Ishikawa (cell line): ENCODE measurements around the gene SUFU.

ENCODE experiments used
- CEBPB ChIP-seq: IDR thresholded peaks from 2 replicates; pipeline ENCODE4 v1.6.1; 2012
- EGR1 ChIP-seq: IDR thresholded peaks from 2 replicates; pipeline ENCODE4 v1.6.1; 2012
- EP300 ChIP-seq: IDR thresholded peaks from 2 replicates; pipeline ENCODE4 v1.6.1; 2012; ENCODE audit warnings: borderline replicate concordance
- FOXM1 ChIP-seq: IDR thresholded peaks from 2 replicates; pipeline ENCODE4 v1.6.1; 2012; ENCODE audit warnings: low read depth, borderline replicate concordance
- RAD21 ChIP-seq: IDR thresholded peaks from 2 replicates; pipeline ENCODE4 v1.6.1; 2012; ENCODE audit warnings: low read depth
- REST ChIP-seq: IDR thresholded peaks from 2 replicates; pipeline ENCODE4 v1.6.1; 2012; ENCODE audit warnings: low read depth, mild to moderate bottlenecking
- TAF1 ChIP-seq: IDR thresholded peaks from 2 replicates; pipeline ENCODE4 v1.6.1; 2012; ENCODE audit warnings: low read depth, mild to moderate bottlenecking
- TCF12 ChIP-seq: IDR thresholded peaks from 2 replicates; pipeline ENCODE4 v1.6.1; 2012; ENCODE audit warnings: low read depth
- TEAD4 ChIP-seq: IDR thresholded peaks from 2 replicates; pipeline ENCODE4 v1.6.1; 2012
- USF1 ChIP-seq: IDR thresholded peaks from 2 replicates; pipeline ENCODE4 v1.6.1; 2012
- YY1 ChIP-seq: IDR thresholded peaks from 2 replicates; pipeline ENCODE4 v1.6.1; 2012; ENCODE audit warnings: low read depth
- TF ChIP-seq, protein P1 (sequence below): IDR thresholded peaks from 2 replicates; pipeline ENCODE4 v1.6.1; 2012

DNA sequence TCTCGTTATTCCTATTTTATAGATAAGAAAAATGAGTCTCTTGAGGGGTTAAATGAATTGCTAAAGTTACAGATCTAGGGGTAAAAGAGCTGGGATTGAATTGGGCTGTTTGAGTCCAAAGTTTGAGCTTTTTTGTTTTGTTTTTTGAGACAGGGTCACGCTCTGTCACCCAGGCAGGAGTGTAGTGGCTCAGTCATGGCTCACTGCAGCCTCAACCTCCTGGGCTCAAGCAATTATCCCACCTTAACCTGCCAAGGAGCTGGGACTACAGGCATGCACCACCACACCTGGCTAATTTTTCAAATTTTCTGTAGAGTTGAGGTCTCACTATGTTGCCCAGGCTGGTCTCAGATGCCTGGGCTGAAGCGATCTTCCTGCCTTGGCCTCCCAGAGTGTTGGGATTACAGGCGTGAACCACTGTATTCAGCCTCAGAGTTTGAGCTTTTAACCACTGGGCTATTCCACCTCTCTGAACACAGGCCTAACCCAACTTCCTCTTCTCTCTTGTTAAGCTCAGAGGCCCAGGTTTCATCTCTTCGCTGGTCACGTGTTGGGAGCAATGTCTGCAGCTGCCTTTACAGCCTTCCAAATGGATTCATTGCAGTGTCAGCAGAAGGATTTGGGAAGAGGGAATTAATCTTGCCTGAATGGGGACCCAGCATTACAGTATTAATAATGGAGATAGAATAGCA, 8.0 kb downstream of the SUFU start:
- TF ChIP-seq REST (no peak), TCF12 (no peak), EGR1 (no peak), EP300 (no peak), TEAD4 (no peak), RAD21 (no peak), CEBPB (no peak), FOXM1 (no peak), USF1 (no peak), TAF1 (no peak), YY1 (no peak)
- TF ChIP-seq, protein P1, sequence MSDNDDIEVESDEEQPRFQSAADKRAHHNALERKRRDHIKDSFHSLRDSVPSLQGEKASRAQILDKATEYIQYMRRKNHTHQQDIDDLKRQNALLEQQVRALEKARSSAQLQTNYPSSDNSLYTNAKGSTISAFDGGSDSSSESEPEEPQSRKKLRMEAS: no peak
